ENCODE results near the gene NKG7.
A peak's percentile ranks its signal among the peaks of the same experiment; 100 is the strongest.

NKG7 gene

GRCh38 chr19:51333836-51334460, 38.5 kb downstream of the NKG7 start:
- no peak for DNase-seq

GRCh38 chr19:51331716-51332115, 40.7 kb downstream of the NKG7 start:
- DNase-seq = no peak

- no peak for DNase-seq
Measured at GRCh38 chr19:51331193-51331592, 41.3 kb downstream of the NKG7 start.

GRCh38 chr19:51330366-51330765, 42.1 kb downstream of the NKG7 start:
- no peak for DNase-seq

- no peak for DNase-seq
Measured at GRCh38 chr19:51329411-51329810, 43.0 kb downstream of the NKG7 start.

GRCh38 chr19:51327066-51328001, 45.1 kb downstream of the NKG7 start:
- peak; percentile 73 for DNase-seq

- no peak for DNase-seq
Measured at GRCh38 chr19:51326216-51327065, 46.0 kb downstream of the NKG7 start.

- DNase-seq = no peak
Measured at GRCh38 chr19:51325161-51325976, 47.1 kb downstream of the NKG7 start.

GRCh38 chr19:51324167-51324481, 48.3 kb downstream of the NKG7 start:
- no peak for DNase-seq

GRCh38 chr19:51323481-51324166, 48.8 kb downstream of the NKG7 start:
- no peak for DNase-seq

GRCh38 chr19:51321799-51322198, 50.7 kb downstream of the NKG7 start:
- no peak for DNase-seq
